Testis (tissue), 3 donors: ENCODE results near the gene SPIB. TPM values are rescaled to one million over a fixed set of nuclear protein-coding genes. Genes with fewer than 3 reads are reported as not detected.
A peak's percentile ranks its signal among the peaks of the same experiment; 100 is the strongest.

Experiments
- DNase-seq: peaks from one replicate; pipeline ENCODE4 v3.0.0-alpha.2; 2019
- H3K27ac ChIP-seq, 2 donors: fragments of 200-600 bp; sonication (generic); one replicate each; pipeline ENCODE4 v1.5.1; 2019
- H3K27me3 ChIP-seq: fragments of 200-600 bp; sonication (generic); one replicate; pipeline ENCODE4 v1.5.1; 2019
- H3K36me3 ChIP-seq: fragments of 200-600 bp; sonication (generic); one replicate; pipeline ENCODE4 v1.5.1; 2017; ENCODE audit warnings: low read depth; ENCODE audit errors: missing control alignments
- H3K4me1 ChIP-seq: fragments of 200-600 bp; sonication (generic); one replicate; pipeline ENCODE4 v1.5.1; 2019
- H3K4me3 ChIP-seq, 2 donors: fragments of 200-600 bp; sonication (generic); one replicate each; pipeline ENCODE4 v1.5.1; 2017 to 2019
- H3K9me3 ChIP-seq: fragments of 200-600 bp; sonication (generic); one replicate; pipeline ENCODE4 v1.5.1; 2017
- CTCF ChIP-seq, 3 experiments: fragments of 450-650 bp in 2 of 3; fragments of 200-600 bp in 1 of 3; sonication (generic) in 1 of 3; IDR thresholded peaks; one replicate each; pipeline ENCODE4 v1.5.1; 2016 to 2019; ENCODE audit warnings: antibody characterized with exemption in 3 of 3, mild to moderate bottlenecking in 2 of 3, moderate library complexity in 1 of 3
- POLR2A ChIP-seq: fragments of 450-650 bp; IDR thresholded peaks from one replicate; pipeline ENCODE4 v1.6.1; 2017; ENCODE audit warnings: antibody characterized with exemption, mild to moderate bottlenecking, moderate library complexity
- WGBS, 2 donors: methylation state at CpG; one replicate each; pipeline ENCODE4 v1.1.5; 2018; 5-methylcytosine and 5-hydroxymethylcytosine counted together
- intact Hi-C: fragments of 100-400 bp; cut with DNase I; formaldehyde crosslinking; loops from one replicate; pipeline ENCODE4 v1.15.1; 2023; ENCODE audit warnings: low total_unique reads
- polyA plus RNA-seq: library from polyadenylated mRNA; stranded (reverse); fragments of 350-450 nt; fragmentation: Illumina TruSeq; extraction: RNeasy Lipid Tissue Mini Kit (QIAGEN cat#74804); gene quantifications from one replicate; pipeline ENCODE4 v1.2.3, GENCODE V29; 2014; ENCODE audit warnings: low read depth, low replicate concordance; ENCODE audit not compliant: insufficient read depth
- total RNA-seq, 2 donors: library from RNA; depleted of rRNA; stranded (reverse); fragments of >200 nt; gene quantifications; one replicate each; pipeline ENCODE4 v1.2.3, GENCODE V29; 2016

Gene SPIB
- total and polyA plus RNA-seq, 3 donors from 2014 or later = 0.24 to 1.6 (median 1.1) TPM

- peaks cover 7% of the 10 kb centered on the region for H3K4me1 ChIP-seq
- 89 to 90% methylated on average over 11 to 16 of the region's 18 CpGs for WGBS, 2 donors
- no peaks in the 10 kb centered on the region for H3K36me3 ChIP-seq
- DNase-seq = no peak
- H3K4me3 ChIP-seq = no peak overlapping the region
- H3K27ac ChIP-seq = no peak overlapping the region
- no peaks in the 10 kb centered on the region for H3K9me3 ChIP-seq
- no peak for TF ChIP-seq CTCF (IDR thresholded peaks at IDR 0.05)
- TF ChIP-seq POLR2A = no peak
- intact Hi-C loops = no loop called here
- no peaks in the 10 kb centered on the region for H3K27me3 ChIP-seq
Measured at GRCh38 chr19:50422397-50423278, 3.9 kb downstream of the SPIB start.

- WGBS, 2 donors = 84 to 93% methylated on average over 10 to 22 of the region's 22 CpGs
- Histone ChIP-seq H3K9me3 (no peaks in the 10 kb centered on the region), H3K4me3 (no peak overlapping the region), H3K27me3 (no peaks in the 10 kb centered on the region), H3K27ac (no peak overlapping the region), H3K4me1 (peaks cover 7% of the 10 kb centered on the region), H3K36me3 (no peaks in the 10 kb centered on the region)
- no peak for DNase-seq
- no peak for TF ChIP-seq POLR2A
- no peak for TF ChIP-seq CTCF (IDR thresholded peaks at IDR 0.05)
- intact Hi-C loops = no loop called here
Measured at GRCh38 chr19:50423279-50424113, 4.8 kb downstream of the SPIB start.

GRCh38 chr19:50425581-50425980 lies 6.8 kb downstream of the SPIB start:
- H3K36me3 ChIP-seq = no peaks in the 10 kb centered on the region
- no peak for DNase-seq
- no peaks in the 10 kb centered on the region for H3K9me3 ChIP-seq
- WGBS, 2 donors = 81 to 83% methylated on average over 7 of the region's 7 CpGs
- intact Hi-C loops = no loop called here
- TF ChIP-seq POLR2A (no peak), CTCF (IDR thresholded peaks at IDR 0.05) (no peak)
- peaks cover 5% of the 10 kb centered on the region for H3K4me1 ChIP-seq
- H3K27me3 ChIP-seq = no peaks in the 10 kb centered on the region
- no peak overlapping the region for H3K4me3 ChIP-seq
- no peak overlapping the region for H3K27ac ChIP-seq

- 64 to 70% methylated on average over 26 of the region's 26 CpGs for WGBS, 2 donors
- no peaks in the 10 kb centered on the region for H3K27me3 ChIP-seq
- peak overlapping the region; percentile 15 to 39 for H3K4me3 ChIP-seq
Measured at GRCh38 chr19:50427318-50427925, 8.7 kb downstream of the SPIB start.

More at GRCh38 chr19:50427318-50427925, 8.7 kb downstream of the SPIB start:
- TF ChIP-seq POLR2A (no peak), CTCF (IDR thresholded peaks at IDR 0.05) (no peak)
- Histone ChIP-seq H3K36me3 (no peaks in the 10 kb centered on the region), H3K27ac (peak overlapping the region in 1 of 2 donors; percentile 57), H3K9me3 (no peaks in the 10 kb centered on the region), H3K4me1 (peaks cover 11% of the 10 kb centered on the region)
- DNase-seq = no peak
- intact Hi-C loops = no loop called here
